ENCODE data around the gene PARP3.
A peak's percentile ranks its signal among the peaks of the same experiment; 100 is the strongest.

PARP3 gene

DNA sequence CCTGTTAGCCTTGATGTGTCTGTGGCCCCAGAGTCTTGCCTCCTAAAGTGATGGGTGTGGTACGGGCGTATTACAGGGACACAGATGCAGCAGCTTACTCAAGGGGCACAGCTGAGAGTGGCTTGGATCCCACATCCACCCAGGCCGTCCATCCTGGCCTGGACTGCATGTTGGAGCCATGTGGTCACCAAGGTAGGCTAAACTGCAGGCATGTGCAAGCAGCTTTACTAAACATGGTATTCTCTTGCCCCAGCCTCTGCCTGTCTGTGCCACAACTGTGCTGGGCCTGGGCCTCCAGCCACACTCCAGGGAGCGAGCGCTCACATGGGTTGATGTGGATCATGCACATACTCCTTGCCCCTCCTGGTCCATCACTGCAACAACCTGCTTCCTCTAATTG lies 7.0 kb downstream of the PARP3 start:
- DNase-seq = no peak

DNA sequence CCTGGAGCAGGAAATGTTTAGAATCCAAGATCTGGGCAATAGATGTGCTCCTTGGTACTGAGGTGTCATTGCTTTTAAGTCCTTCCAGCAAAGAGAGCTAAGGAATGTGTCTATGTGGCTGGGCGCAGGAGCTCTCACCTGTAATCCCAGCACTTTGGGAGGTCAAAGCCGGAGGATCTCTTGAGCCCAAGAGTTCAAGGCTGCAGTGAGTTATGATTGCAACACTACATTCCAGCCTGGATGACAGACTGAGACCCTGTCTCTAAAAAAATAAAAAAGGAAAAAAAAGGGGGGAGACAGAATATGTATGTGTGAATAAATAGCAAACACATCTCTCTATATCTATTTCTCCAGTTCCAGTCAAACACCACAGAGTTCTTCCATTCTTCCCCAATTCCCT lies 8.7 kb downstream of the PARP3 start:
- no peak for DNase-seq

GRCh38 chr3:51953445-51953844 lies 11.3 kb downstream of the PARP3 start:
- DNase-seq = peak; percentile 82

GRCh38 chr3:51954105-51954504 lies 11.9 kb downstream of the PARP3 start:
- no peak for DNase-seq

GRCh38 chr3:51954713-51955112 lies 12.6 kb downstream of the PARP3 start:
- DNase-seq = no peak

DNA sequence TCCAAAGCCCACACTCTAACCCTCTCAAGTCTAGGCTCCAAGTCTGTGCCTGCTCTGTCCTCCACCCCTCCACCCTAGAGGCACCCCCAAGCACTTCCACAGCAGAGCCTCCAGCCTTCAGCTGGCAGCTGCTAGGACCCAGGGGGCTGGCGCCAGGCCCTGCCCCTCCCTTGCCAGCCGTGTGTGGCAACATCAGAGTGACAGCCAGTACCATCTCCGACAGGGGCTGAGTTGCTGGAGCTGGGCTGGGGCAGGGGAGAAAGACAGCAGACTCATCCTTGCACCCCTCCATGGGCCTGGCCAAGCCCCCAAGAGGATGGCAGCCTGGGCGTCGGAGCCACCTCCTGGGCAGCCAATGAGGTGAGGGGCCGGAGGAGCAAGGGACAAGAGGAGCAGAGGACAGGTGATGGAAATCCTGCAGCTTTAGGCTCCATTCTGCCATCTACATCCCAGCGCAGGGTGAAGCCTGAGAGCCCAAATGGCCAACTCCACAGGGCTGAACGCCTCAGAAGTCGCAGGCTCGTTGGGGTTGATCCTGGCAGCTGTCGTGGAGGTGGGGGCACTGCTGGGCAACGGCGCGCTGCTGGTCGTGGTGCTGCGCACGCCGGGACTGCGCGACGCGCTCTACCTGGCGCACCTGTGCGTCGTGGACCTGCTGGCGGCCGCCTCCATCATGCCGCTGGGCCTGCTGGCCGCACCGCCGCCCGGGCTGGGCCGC lies 13.2 kb downstream of the PARP3 start, which contains the start of gene GPR62:
TSS of gene GPR62 (plus strand) at position 207 of the 718 bp plus-strand sequence. CDS start at position 479, 272 bp downstream.
- DNase-seq = no peak

DNA sequence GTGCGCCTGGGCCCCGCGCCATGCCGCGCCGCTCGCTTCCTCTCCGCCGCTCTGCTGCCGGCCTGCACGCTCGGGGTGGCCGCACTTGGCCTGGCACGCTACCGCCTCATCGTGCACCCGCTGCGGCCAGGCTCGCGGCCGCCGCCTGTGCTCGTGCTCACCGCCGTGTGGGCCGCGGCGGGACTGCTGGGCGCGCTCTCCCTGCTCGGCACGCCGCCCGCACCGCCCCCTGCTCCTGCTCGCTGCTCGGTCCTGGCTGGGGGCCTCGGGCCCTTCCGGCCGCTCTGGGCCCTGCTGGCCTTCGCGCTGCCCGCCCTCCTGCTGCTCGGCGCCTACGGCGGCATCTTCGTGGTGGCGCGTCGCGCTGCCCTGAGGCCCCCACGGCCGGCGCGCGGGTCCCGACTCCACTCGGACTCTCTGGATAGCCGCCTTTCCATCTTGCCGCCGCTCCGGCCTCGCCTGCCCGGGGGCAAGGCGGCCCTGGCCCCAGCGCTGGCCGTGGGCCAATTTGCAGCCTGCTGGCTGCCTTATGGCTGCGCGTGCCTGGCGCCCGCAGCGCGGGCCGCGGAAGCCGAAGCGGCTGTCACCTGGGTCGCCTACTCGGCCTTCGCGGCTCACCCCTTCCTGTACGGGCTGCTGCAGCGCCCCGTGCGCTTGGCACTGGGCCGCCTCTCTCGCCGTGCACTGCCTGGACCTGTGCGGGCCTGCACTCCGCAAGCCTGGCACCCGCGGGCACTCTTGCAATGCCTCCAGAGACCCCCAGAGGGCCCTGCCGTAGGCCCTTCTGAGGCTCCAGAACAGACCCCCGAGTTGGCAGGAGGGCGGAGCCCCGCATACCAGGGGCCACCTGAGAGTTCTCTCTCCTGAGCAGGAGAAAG lies 14.0 kb downstream of the PARP3 start:
- DNase-seq = no peak

- DNase-seq = no peak
These were observed 15.5 kb downstream of the PARP3 start for GRCh38 chr3:51957520-51958205.

- DNase-seq = no peak
These were observed 16.7 kb downstream of the PARP3 start for GRCh38 chr3:51958603-51959521.

GRCh38 chr3:51959651-51960050 lies 17.5 kb downstream of the PARP3 start:
- no peak for DNase-seq

- no peak for DNase-seq
These were observed 18.2 kb downstream of the PARP3 start for GRCh38 chr3:51960386-51960785.

DNA sequence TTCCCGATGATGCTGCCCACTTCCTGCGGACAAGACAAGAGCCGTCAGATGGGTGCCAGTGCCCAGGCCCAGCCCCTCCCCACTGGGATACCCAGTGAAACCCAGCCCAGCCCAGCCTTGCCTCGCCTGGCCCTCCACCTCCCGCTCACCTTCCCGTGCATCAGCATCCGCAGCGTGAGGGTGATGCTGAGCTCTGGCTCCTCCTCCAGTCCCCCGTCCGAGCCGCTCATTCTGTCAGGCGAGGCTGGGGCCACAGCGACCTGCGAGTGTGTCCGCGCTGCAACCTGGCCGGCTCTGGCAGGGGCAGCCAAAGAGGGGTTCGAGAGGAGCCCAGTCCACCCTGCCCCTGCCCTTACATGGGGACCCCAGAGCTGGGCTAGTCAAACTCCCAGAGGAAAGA lies 18.8 kb downstream of the PARP3 start:
- no peak for DNase-seq

- DNase-seq = no peak
These were observed 19.7 kb downstream of the PARP3 start for GRCh38 chr3:51961602-51962569.

DNA sequence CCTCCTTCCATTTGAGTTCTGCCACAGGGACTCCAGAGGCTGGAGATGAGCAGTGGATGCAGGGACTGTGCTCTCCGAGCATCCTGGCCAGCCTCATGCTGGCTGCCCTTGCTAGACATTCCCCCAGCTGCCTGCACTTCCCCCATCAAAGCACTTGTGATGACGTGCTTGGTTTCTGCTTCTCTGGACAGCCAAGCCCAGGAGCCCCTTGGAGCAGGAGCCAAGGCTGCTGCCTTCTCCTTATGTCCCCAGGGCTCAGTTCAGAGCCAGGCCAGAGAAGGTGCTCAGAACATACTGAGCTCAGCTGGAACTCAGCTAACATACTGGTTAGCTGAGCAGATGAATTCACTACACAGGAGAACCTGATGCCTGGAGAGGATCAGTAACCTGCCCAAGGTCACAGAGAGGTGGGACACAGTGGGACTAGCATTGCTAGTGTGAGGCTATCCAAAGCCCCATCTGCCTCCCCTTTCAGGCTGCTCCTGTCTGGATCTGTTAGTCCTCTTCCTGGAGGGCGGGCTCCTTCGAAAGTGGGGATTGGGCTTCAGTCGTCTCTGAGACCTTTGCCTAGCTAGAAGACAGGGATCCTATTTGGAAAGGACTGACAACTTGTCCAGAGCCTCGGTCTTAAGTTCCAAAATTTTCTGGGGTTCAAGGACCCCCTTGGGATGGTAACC lies 20.8 kb downstream of the PARP3 start:
- no peak for DNase-seq

- DNase-seq = no peak
These were observed 21.8 kb downstream of the PARP3 start for GRCh38 chr3:51963951-51964451.

- DNase-seq = no peak
These were observed 22.4 kb downstream of the PARP3 start for GRCh38 chr3:51964521-51964920.

GRCh38 chr3:51966016-51966415 lies 23.9 kb downstream of the PARP3 start:
- no peak for DNase-seq

DNA sequence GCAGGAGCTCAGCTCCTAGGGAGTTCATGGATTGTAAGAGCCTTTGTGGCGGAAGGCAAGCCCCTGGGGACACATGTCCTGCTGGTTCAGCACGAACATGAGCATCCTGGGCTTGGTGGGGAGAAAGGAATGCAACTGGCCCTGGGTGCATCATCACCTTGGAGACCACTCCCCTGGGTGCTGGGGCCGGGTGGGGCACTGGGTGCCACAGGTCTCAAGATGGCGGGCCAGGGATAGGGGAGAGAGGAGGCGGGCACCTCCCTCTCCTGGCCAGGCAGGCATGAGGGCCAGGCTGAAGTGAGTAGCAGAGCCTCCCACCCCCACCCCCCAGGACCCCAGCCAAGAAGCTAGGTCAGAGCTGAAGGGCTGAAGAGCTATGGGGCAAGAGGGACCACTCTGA lies 24.3 kb downstream of the PARP3 start:
- no peak for DNase-seq

DNA sequence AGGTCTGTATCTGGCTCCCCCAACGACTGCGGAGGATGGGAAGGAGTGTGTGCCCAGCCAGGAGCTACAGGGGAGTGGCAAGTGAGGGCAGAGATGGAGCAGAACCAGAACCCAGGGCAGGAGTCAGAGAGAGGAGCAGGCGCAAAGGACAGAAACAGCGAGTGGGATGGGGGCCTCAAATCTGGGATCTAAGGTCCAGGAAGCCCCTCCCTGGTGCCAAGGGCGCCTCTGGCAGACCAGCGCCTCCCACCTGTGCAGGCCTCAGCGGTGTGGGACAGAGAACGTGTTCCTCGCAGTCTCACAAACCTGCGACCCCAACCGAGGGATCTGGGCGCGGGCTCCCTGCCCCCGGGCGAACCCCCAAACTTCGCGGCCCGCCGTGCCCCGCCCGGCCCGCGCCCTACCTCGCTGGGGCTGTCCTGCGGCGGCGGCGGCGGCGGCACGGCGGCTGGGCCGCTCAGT lies 24.8 kb downstream of the PARP3 start:
- DNase-seq = no peak
